Lower lobe of right lung (tissue), 2 donors: ENCODE data around the gene ST3GAL3. TPM values are rescaled to one million over a fixed set of nuclear protein-coding genes. Genes with fewer than 3 reads are reported as not detected.

Experiments
- ATAC-seq, 2 donors: fragments of 200-7000 bp; cut with Tn5 transposase; one replicate each; pipeline ENCODE4 v1.9.1; 2020 to 2022; ENCODE audit warnings: mild to moderate bottlenecking in 2 of 2, moderate library complexity in 2 of 2
- DNase-seq: peaks from one replicate; pipeline ENCODE4 v3.0.0-alpha.2; 2020
- H3K27ac ChIP-seq: fragments of 200-600 bp; one replicate; pipeline ENCODE4 v1.8.0; 2022
- H3K27me3 ChIP-seq: fragments of 200-600 bp; one replicate; pipeline ENCODE4 v1.8.0; 2022; ENCODE audit warnings: low read depth
- H3K36me3 ChIP-seq: fragments of 200-600 bp; one replicate; pipeline ENCODE4 v1.8.0; 2022; ENCODE audit warnings: mild to moderate bottlenecking
- H3K4me1 ChIP-seq: fragments of 200-600 bp; one replicate; pipeline ENCODE4 v1.8.0; 2022
- H3K4me3 ChIP-seq: fragments of 200-600 bp; one replicate; pipeline ENCODE4 v1.8.0; 2022; ENCODE audit warnings: mild to moderate bottlenecking
- H3K9me3 ChIP-seq: fragments of 200-600 bp; one replicate; pipeline ENCODE4 v1.8.0; 2022
- CTCF ChIP-seq: fragments of 200-600 bp; IDR thresholded peaks from one replicate; pipeline ENCODE4 v1.8.0; 2022; ENCODE audit warnings: antibody characterized with exemption, mild to moderate bottlenecking
- intact Hi-C: fragments of 100-400 bp; cut with DNase I; formaldehyde crosslinking; loops from one replicate; pipeline ENCODE4 v1.11.0; 2022
- total RNA-seq: library from RNA; stranded (reverse); fragmentation: NEBNext Ultra II Directional; extraction: Animal tissue kit (Norgen Biotek cat#: 25700); gene quantifications from one replicate; pipeline ENCODE4 v1.2.1, GENCODE V29; 2021
- donor health status: DM: no; HTN: yes; CAD: no; lungs with severe emphysema.

ST3GAL3 gene
- total RNA-seq, 1 donor from 2014 or later = 23.6 TPM

- Histone ChIP-seq H3K27me3 (no peaks in the 10 kb centered on the region), H3K4me3 (no peak overlapping the region), H3K9me3 (no peaks in the 10 kb centered on the region), H3K27ac (no peak overlapping the region), H3K36me3 (peaks cover 21% of the 10 kb centered on the region), H3K4me1 (no peaks in the 10 kb centered on the region)
- no peak for DNase-seq
- TF ChIP-seq CTCF = no peak
- intact Hi-C loops = no loop called here
- no peak for ATAC-seq
These were observed 194.9 kb downstream of the ST3GAL3 start for GRCh38 chr1:43902058-43902831.

GRCh38 chr1:43904660-43905551 is 197.6 kb downstream of the ST3GAL3 start:
- DNase-seq = no peak
- intact Hi-C loops = no loop called here
- no peak overlapping the region for H3K27ac ChIP-seq

GRCh38 chr1:43908226-43908625 is 200.9 kb downstream of the ST3GAL3 start:
- Histone ChIP-seq H3K9me3 (no peaks in the 10 kb centered on the region), H3K4me1 (no peaks in the 10 kb centered on the region), H3K27me3 (no peaks in the 10 kb centered on the region), H3K36me3 (no peaks in the 10 kb centered on the region), H3K4me3 (no peak overlapping the region), H3K27ac (no peak overlapping the region)
- intact Hi-C loops = no loop called here
- ATAC-seq (no peak), DNase-seq (no peak)
- no peak for TF ChIP-seq CTCF

More at GRCh38 chr1:43904660-43905551, 197.6 kb downstream of the ST3GAL3 start:
- TF ChIP-seq CTCF = no peak
- ATAC-seq = no peak
- Histone ChIP-seq H3K9me3 (no peaks in the 10 kb centered on the region), H3K27me3 (no peaks in the 10 kb centered on the region), H3K4me3 (no peak overlapping the region), H3K4me1 (no peaks in the 10 kb centered on the region), H3K36me3 (peaks cover 5% of the 10 kb centered on the region)

- Histone ChIP-seq H3K27ac (no peak overlapping the region), H3K4me3 (no peak overlapping the region), H3K9me3 (no peaks in the 10 kb centered on the region), H3K27me3 (no peaks in the 10 kb centered on the region), H3K4me1 (no peaks in the 10 kb centered on the region), H3K36me3 (no peaks in the 10 kb centered on the region)
- no peak for DNase-seq
- TF ChIP-seq CTCF = no peak
- ATAC-seq = no peak
- intact Hi-C loops = no loop called here
These were observed 201.5 kb downstream of the ST3GAL3 start for GRCh38 chr1:43908858-43909257.

GRCh38 chr1:43910343-43910742 is 203.0 kb downstream of the ST3GAL3 start:
- no peak overlapping the region for H3K4me3 ChIP-seq
- H3K27ac ChIP-seq = no peak overlapping the region
- H3K9me3 ChIP-seq = no peaks in the 10 kb centered on the region
- no peak for DNase-seq
- no peaks in the 10 kb centered on the region for H3K27me3 ChIP-seq
- no peaks in the 10 kb centered on the region for H3K4me1 ChIP-seq
- intact Hi-C loops = loop anchor here (10.0 kb wide), 1 partner anchor 146 kb away; no protein-coding TSS in a partner anchor
- no peak for TF ChIP-seq CTCF
- no peak for ATAC-seq
- H3K36me3 ChIP-seq = no peaks in the 10 kb centered on the region
